OCI-LY1 (cell line): Measurements from ENCODE around the gene MAN1C1.

Experiments
- H2AFZ ChIP-seq: fragments of 200-600 bp; sonication (generic), shearing (Covaris generic); 2 replicates; pipeline ENCODE4 v1.6.0; 2014; ENCODE audit warnings: antibody characterized with exemption, mild to moderate bottlenecking, low read length
- H3F3A ChIP-seq: fragments of 200-600 bp; sonication (generic), shearing (Covaris generic); 2 replicates; pipeline ENCODE4 v1.6.0; 2014; ENCODE audit warnings: mild to moderate bottlenecking, antibody characterized with exemption, low read length, moderate library complexity; ENCODE audit not compliant: insufficient read depth
- H3K27ac ChIP-seq: fragments of 200-600 bp; sonication (generic); 2 replicates; pipeline ENCODE4 v1.5.1; 2014; ENCODE audit warnings: low read length, mixed run types, mild to moderate bottlenecking, low read depth; ENCODE audit not compliant: poor library complexity, severe bottlenecking
- H3K27me3 ChIP-seq: fragments of 200-600 bp; sonication (generic); 2 replicates; pipeline ENCODE4 v1.6.0; 2014; ENCODE audit warnings: antibody characterized with exemption, mild to moderate bottlenecking, low read length, moderate library complexity; ENCODE audit not compliant: insufficient read depth
- H3K36me3 ChIP-seq: fragments of 200-600 bp; sonication (generic); 2 replicates; pipeline ENCODE4 v1.6.1; 2014; ENCODE audit warnings: mild to moderate bottlenecking, antibody characterized with exemption, low read length, moderate library complexity, mixed read lengths; ENCODE audit not compliant: insufficient read depth
- H3K4me1 ChIP-seq: fragments of 200-600 bp; sonication (generic); 2 replicates; pipeline ENCODE4 v1.5.1; 2014; ENCODE audit warnings: mild to moderate bottlenecking, low read length, moderate library complexity; ENCODE audit not compliant: insufficient read depth, severe bottlenecking
- H3K4me2 ChIP-seq: fragments of 200-600 bp; sonication (generic), shearing (Covaris generic); 2 replicates; pipeline ENCODE4 v1.6.1; 2014; ENCODE audit warnings: low read length
- H3K4me3 ChIP-seq: fragments of 200-600 bp; sonication (generic); 2 replicates; pipeline ENCODE4 v1.5.1; 2014; ENCODE audit warnings: low read length, low read depth, mild to moderate bottlenecking, mixed read lengths; ENCODE audit not compliant: poor library complexity, severe bottlenecking
- H3K79me2 ChIP-seq: fragments of 200-600 bp; shearing (Covaris generic); 2 replicates; pipeline ENCODE4 v1.6.1; 2016; ENCODE audit warnings: mixed run types, low read length, mixed read lengths; ENCODE audit not compliant: insufficient read depth
- H3K9ac ChIP-seq: fragments of 200-600 bp; sonication (generic), shearing (Covaris generic); 2 replicates; pipeline ENCODE4 v1.6.1; 2014; ENCODE audit warnings: mild to moderate bottlenecking, low read length, mixed read lengths
- H3K9me2 ChIP-seq: fragments of 200-600 bp; sonication (generic), shearing (Covaris generic); 2 replicates; pipeline ENCODE4 v1.6.1; 2014; ENCODE audit warnings: low read depth, mild to moderate bottlenecking, low read length, mixed read lengths
- H3K9me3 ChIP-seq: fragments of 200-600 bp; shearing (Covaris generic); 2 replicates; pipeline ENCODE4 v1.6.1; 2014; ENCODE audit warnings: low read length, mixed read lengths
- H4K20me1 ChIP-seq: fragments of 200-600 bp; sonication (generic), shearing (Covaris generic); 2 replicates; pipeline ENCODE4 v1.6.0; 2016; ENCODE audit warnings: mild to moderate bottlenecking, low read length; ENCODE audit not compliant: insufficient read depth
- CTCF ChIP-seq: fragments of 200-600 bp; sonication (generic), shearing (Covaris generic); IDR thresholded peaks from 2 replicates; pipeline ENCODE4 v1.5.1; 2017; ENCODE audit warnings: mild to moderate bottlenecking, antibody characterized with exemption, low read length, moderate library complexity, mixed read lengths
- EZH2 ChIP-seq: fragments of 200-600 bp; sonication (generic), shearing (Covaris generic); IDR thresholded peaks from 2 replicates; pipeline ENCODE4 v1.8.0; 2017; ENCODE audit warnings: borderline replicate concordance, mixed run types, mild to moderate bottlenecking, antibody characterized with exemption, low read length, moderate library complexity, mixed read lengths

MAN1C1 gene

GRCh38 chr1:25677193-25677773 is 60.7 kb downstream of the MAN1C1 start:
- H3K9me2 ChIP-seq: no peaks in the 10 kb centered on the region
- no peak overlapping the region for H3K27ac ChIP-seq
- no peaks in the 10 kb centered on the region for H3K79me2 ChIP-seq
- H3K4me2 ChIP-seq: no peak overlapping the region
- no peak overlapping the region for H2AFZ ChIP-seq
- TF ChIP-seq EZH2: no peak
- TF ChIP-seq CTCF: no peak
- no peaks in the 10 kb centered on the region for H3F3A ChIP-seq
- H3K9ac ChIP-seq: no peak overlapping the region
- H3K4me3 ChIP-seq: no peak overlapping the region
- no peaks in the 10 kb centered on the region for H3K9me3 ChIP-seq
- no peaks in the 10 kb centered on the region for H4K20me1 ChIP-seq
- H3K36me3 ChIP-seq: no peaks in the 10 kb centered on the region
- H3K4me1 ChIP-seq: no peaks in the 10 kb centered on the region
- H3K27me3 ChIP-seq: peaks cover 8% of the 10 kb centered on the region; the same call in 1 of the 2 replicates

DNA sequence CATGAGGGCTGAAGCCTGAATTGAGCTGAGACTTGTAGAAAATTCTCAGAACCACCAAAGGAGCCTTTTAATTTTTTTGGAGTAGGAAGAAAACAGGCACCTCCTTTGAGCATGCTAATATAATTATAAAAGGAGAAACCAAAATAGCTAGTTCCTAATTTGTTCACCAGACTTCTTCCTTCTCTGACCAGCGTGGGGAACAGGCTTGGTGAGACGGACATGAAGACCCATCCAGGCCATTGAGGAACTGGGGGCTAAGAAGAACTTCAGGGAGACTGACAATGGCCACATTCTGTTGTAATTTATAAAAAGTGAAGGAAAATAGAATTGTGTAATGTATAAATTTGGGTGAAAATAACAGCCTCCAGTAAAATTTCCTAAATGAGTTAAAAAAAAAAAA is 62.6 kb downstream of the MAN1C1 start:
- Histone ChIP-seq H3K79me2 (no peaks in the 10 kb centered on the region), H3K36me3 (no peaks in the 10 kb centered on the region), H3K4me2 (no peak overlapping the region), H3K9me2 (no peaks in the 10 kb centered on the region), H2AFZ (no peak overlapping the region), H3K4me3 (no peak overlapping the region), H3K9me3 (no peaks in the 10 kb centered on the region), H3K4me1 (no peaks in the 10 kb centered on the region), H3K27me3 (peaks cover 6% of the 10 kb centered on the region; the same call in 1 of the 2 replicates), H3F3A (no peaks in the 10 kb centered on the region), H4K20me1 (no peaks in the 10 kb centered on the region), H3K27ac (no peak overlapping the region), H3K9ac (no peak overlapping the region)
- no peak for TF ChIP-seq EZH2
- TF ChIP-seq CTCF: no peak

GRCh38 chr1:25680701-25681100 is 64.1 kb downstream of the MAN1C1 start:
- no peak overlapping the region for H2AFZ ChIP-seq
- no peak for TF ChIP-seq EZH2
- TF ChIP-seq CTCF: no peak
- H3K4me2 ChIP-seq: no peak overlapping the region
- H3F3A ChIP-seq: no peaks in the 10 kb centered on the region
- no peaks in the 10 kb centered on the region for H4K20me1 ChIP-seq
- no peaks in the 10 kb centered on the region for H3K9me3 ChIP-seq
- no peak overlapping the region for H3K4me3 ChIP-seq
- peaks cover 6% of the 10 kb centered on the region; the same call in 1 of the 2 replicates for H3K27me3 ChIP-seq
- H3K79me2 ChIP-seq: no peaks in the 10 kb centered on the region
- H3K9ac ChIP-seq: no peak overlapping the region
- no peaks in the 10 kb centered on the region for H3K4me1 ChIP-seq
- H3K27ac ChIP-seq: no peak overlapping the region
- H3K9me2 ChIP-seq: no peaks in the 10 kb centered on the region
- H3K36me3 ChIP-seq: no peaks in the 10 kb centered on the region
